Hepatocyte (in vitro differentiated cells): Measurements from ENCODE around the gene NRARP.

Experiments
- CTCF ChIP-seq: fragments of 200-600 bp; sonication (generic); IDR thresholded peaks from 2 replicates; pipeline ENCODE4 v1.5.1; 2016; ENCODE audit warnings: antibody characterized with exemption, mild to moderate bottlenecking; ENCODE audit not compliant: poor library complexity
- EZH2 ChIP-seq: fragments of 200-600 bp; sonication (generic); IDR thresholded peaks from 2 replicates; pipeline ENCODE4 v1.6.1; 2016; ENCODE audit warnings: antibody characterized with exemption, mild to moderate bottlenecking, borderline replicate concordance

GRCh38 chr9:137279741-137280473 is 22.2 kb downstream of the NRARP start:
- TF ChIP-seq CTCF, result no peak
- TF ChIP-seq EZH2, result no peak
